Measurements from ENCODE around the gene MAMLD1.

MAMLD1 gene

DNA sequence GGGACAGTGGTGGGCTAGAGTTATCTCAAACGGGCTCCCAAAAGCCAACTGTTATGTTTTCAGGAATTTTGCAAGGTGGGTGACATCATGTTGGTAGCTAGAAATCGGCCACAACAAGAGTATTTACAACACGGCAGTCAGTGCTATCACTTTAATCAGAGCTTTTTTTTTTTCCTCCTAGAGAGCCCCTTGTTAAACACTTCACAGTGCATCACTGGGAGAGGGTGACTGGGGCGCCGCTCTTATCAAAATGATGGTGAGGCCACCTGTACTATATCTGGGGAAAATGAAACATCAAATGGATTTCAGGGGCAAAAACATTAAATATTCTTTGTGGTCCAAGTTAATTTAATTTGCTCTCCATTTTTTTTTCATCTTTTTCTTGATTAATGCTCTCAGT is 44.9 kb downstream of the MAMLD1 start:
- TF ChIP-seq GATA2 (IDR thresholded peaks at IDR 0.05; ENCODE audit: low read depth, low read length) = peak; percentile 60
- TF ChIP-seq GATA3 (IDR thresholded peaks at IDR 0.05; ENCODE audit: low read depth, low read length) = no peak

DNA sequence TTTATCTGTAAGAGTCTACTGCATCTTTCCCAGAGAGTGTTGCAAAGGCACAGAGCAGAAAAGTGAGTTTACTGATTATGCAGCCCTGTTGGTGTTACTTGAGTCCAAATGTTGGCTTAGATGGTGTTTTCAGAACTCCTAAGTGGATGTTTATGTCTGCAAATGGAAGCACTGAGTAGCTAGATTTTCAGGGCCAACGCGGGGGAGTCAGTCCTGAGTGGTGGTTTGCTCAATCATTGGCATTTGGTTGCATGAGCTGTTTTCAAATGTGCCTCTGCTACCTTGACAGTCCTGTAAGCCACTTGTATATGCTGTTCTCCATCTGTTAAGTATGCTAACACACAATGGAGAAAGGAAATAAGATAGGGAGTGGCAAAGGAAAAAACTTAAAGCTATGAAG is 45.4 kb downstream of the MAMLD1 start:
- TF ChIP-seq GATA2 (IDR thresholded peaks at IDR 0.05; ENCODE audit: low read depth, low read length) (no peak), GATA3 (IDR thresholded peaks at IDR 0.05; ENCODE audit: low read depth, low read length) (no peak)

DNA sequence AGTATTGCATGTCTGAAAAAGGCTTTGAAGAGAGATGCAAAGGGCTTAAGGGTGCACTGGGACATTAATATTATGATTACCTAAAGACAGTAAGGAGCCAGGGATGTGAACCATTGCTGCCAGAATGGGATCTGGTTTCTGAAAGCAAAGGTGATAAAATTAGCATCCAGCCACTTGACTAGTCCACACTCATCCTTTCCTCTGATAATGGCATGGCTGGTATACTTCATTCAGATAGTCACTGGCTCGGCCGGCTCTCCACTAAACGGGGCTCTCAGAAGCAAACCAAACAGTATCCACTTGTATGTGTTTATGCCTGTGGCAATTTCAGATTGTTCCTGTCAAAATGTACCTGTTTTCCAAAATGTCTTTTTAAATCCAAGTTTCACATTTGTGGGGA is 46.4 kb downstream of the MAMLD1 start:
- TF ChIP-seq GATA3 (IDR thresholded peaks at IDR 0.05; ENCODE audit: low read depth, low read length) = no peak
- TF ChIP-seq GATA2 (IDR thresholded peaks at IDR 0.05; ENCODE audit: low read depth, low read length) = no peak

DNA sequence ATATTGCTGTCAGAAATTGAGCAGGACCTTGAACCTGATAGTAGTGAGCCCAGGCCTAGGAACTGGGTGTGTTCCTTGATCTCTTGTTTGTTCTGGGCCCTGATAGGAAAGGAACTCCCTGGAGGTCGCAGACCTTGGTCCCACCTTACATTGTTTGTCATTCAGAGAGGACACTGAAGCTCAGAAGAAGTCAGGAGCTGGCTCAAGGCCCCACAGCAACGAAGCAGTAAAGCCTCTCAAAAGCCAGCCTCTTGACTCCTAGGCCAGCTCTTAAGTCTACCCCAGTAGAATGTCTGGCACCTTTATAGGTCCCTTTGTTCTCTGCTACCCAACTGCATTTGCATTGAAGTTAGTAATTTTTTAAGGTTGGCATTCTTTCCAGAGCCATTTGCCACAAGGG is 46.8 kb downstream of the MAMLD1 start:
- TF ChIP-seq GATA3 (IDR thresholded peaks at IDR 0.05; ENCODE audit: low read depth, low read length) (no peak), GATA2 (IDR thresholded peaks at IDR 0.05; ENCODE audit: low read depth, low read length) (no peak)

DNA sequence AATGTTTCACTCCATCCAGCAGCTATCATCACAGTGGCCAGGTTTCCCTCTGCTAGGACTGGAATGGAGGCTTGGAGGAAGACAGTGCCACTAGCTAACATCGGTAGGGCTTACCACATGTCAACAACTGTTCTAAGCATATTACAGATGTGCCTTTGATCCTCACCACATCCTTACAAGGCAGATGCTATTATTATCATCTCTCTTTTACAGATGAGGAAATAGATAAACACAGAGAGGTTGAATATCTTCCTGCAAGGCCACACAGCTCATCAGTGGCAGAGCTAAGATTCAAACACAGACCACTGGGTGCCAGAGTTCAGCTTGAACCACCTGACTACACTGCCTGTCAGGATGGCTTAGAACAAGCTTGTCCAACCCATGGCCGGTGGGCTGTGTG is 47.4 kb downstream of the MAMLD1 start:
- no peak for TF ChIP-seq GATA3 (IDR thresholded peaks at IDR 0.05; ENCODE audit: low read depth, low read length)
- no peak for TF ChIP-seq GATA2 (IDR thresholded peaks at IDR 0.05; ENCODE audit: low read depth, low read length)

DNA sequence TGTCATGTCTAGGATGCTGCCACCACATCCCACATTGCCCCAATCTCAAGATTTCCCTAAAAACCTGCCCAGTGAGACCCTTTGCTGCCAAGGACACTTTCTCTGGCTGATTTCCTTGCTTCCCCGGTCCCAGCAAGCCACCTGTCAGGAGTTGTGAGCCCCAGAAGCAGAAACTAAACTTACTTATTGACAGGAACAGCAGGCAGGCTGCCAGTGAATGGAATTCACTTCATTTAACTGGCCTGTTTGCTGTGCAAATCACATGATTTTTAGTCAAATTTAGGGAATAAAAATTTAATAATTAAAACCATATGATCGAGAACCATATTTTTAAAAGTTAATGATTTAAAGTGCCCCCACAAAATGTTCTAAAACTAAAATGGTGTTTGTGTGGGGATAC is 48.5 kb downstream of the MAMLD1 start:
- TF ChIP-seq GATA2 (IDR thresholded peaks at IDR 0.05; ENCODE audit: low read depth, low read length) (no peak), GATA3 (IDR thresholded peaks at IDR 0.05; ENCODE audit: low read depth, low read length) (no peak)

DNA sequence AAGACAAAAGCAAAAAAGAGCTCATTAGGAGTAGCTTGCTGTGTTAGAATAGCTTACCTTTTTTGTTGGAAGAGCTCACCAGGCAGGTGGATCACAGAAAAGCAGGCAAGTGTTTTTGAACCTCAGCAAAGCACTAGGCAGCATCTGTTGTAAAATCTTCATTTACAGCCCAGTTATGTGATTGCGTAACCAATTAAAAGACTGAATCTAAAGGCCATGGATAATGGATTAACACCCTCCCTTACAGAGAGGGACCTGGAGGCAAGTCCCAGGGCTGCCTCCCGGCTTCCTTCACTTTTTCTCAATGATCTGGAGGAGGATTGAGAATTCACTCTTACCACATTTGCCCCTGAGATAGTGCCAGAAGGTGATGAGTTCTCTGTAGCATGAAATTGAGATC is 51.1 kb downstream of the MAMLD1 start:
- no peak for TF ChIP-seq GATA2 (IDR thresholded peaks at IDR 0.05; ENCODE audit: low read depth, low read length)

DNA sequence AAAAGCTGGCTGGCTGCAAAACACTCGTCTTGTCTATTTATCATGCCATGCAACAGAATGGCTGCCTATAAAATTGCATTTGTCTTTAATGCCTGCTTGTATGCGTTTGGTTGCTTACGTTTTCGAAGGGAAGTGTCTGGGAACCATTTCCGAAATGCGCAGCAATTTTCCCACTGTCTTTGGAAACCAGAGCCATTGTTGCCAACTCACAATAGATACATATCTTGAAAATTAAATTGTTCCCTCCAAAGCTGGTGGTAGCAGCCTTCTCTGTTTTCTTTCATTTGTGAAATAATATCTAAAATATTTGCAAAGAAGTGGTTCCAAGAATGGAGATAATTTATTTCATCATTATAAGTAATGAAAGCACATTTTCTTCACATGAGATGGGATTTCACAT is 53.4 kb downstream of the MAMLD1 start:
- TF ChIP-seq GATA3 (IDR thresholded peaks at IDR 0.05; ENCODE audit: low read depth, low read length) (peak; percentile 64), GATA2 (IDR thresholded peaks at IDR 0.05; ENCODE audit: low read depth, low read length) (peak; percentile 56)

DNA sequence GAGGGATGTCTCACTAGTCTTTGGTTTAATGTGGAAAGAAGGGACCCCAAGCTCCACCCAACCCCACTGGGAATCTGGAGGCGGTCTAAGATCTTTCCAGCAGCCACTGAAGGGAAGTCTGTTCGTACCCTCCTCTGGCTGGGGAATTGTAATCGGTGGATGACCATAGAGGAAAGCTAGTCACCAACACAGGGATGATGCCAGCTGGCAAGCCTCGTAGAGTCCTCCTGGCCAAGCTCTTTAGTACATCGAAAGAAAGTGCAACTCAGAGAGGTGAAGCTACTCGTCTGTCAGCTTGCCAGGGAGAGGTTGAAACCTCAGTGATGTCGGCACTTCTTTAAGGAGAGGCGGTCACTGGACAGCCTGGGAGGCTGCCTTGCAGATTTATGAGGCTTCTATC is 58.7 kb downstream of the MAMLD1 start:
- no peak for TF ChIP-seq GATA2 (IDR thresholded peaks at IDR 0.05; ENCODE audit: low read depth, low read length)
- TF ChIP-seq GATA3 (IDR thresholded peaks at IDR 0.05; ENCODE audit: low read depth, low read length) = no peak

DNA sequence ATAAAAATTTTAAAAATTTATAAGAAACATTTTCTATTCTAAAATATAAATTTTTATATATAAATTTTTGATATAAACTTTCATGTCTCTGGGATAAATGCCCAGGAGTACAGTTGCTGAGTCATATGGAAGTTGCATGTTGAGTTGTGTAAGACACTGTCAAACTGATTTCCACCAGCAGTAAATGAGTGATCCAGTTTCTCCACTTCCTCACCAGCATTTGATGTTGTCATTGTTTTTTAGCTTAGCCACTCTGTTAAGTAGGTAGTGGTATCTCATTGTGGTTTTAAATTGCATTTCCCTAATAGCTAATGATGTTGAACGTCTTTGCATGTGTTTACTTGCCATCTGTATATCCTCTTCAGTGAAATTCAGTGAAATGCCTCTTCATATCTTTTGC is 66.5 kb downstream of the MAMLD1 start:
- TF ChIP-seq GATA3 (IDR thresholded peaks at IDR 0.05; ENCODE audit: low read depth, low read length) (no peak), GATA2 (IDR thresholded peaks at IDR 0.05; ENCODE audit: low read depth, low read length) (no peak)

DNA sequence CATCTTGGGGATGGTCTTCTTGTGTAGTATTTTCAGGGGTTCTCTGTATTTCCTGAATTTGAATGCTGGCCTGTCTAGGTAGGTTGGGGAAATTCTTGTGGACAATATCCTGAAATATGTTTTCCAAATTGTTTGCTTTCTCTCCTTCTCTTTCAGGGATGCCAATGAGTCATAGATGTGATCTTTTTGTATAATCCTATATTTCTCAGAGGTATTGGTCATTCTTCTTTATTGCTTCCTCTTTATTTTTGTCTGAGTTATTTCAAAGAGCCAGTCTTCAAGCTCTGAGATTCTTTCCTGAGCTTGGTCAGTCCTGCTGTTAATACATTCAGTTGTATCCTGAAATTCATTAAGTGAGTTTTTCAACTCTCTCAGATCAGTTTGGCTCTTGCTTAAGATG is 73.1 kb downstream of the MAMLD1 start:
- TF ChIP-seq GATA2 (IDR thresholded peaks at IDR 0.05; ENCODE audit: low read depth, low read length) = no peak

DNA sequence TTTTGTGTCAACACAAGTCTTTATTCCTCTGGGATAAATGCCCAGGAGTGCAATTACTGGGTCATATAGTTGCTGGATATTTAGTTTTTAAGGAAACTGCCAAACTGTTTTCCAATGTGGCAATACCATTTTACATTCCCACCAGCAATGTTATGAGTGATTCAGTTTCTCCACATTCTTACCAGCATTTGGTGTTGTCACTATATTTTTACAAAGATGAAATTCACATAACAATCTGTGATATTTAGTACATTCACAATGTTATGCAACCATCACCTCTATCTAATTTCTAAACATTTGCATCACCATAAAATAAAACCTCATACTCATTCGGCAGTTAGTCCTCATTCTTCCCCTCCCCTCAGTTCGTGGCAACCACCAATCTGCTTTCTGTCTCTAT is 75.0 kb downstream of the MAMLD1 start:
- TF ChIP-seq GATA3 (IDR thresholded peaks at IDR 0.05; ENCODE audit: low read depth, low read length) (no peak), GATA2 (IDR thresholded peaks at IDR 0.05; ENCODE audit: low read depth, low read length) (no peak)

DNA sequence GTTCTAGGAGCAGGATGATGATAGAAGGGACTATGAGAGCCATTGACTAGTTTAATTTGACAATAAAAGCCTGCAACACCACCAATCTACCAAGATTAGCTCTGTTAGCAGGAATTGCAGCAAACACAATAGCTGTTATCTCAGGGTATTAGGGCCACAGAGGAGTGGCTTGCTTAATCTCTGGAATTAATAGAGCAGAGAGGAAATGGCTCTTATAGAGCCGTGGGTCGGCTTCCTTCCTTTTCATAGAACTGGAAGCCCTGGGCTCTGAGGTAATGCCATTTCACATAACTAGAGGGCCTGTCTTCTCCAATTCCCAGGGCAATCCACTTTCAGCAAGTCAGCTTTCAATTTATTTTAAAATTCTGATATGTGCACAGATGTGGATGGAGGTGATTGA is 83.0 kb downstream of the MAMLD1 start:
- TF ChIP-seq GATA2 (IDR thresholded peaks at IDR 0.05; ENCODE audit: low read depth, low read length) = no peak
- no peak for TF ChIP-seq GATA3 (IDR thresholded peaks at IDR 0.05; ENCODE audit: low read depth, low read length)

DNA sequence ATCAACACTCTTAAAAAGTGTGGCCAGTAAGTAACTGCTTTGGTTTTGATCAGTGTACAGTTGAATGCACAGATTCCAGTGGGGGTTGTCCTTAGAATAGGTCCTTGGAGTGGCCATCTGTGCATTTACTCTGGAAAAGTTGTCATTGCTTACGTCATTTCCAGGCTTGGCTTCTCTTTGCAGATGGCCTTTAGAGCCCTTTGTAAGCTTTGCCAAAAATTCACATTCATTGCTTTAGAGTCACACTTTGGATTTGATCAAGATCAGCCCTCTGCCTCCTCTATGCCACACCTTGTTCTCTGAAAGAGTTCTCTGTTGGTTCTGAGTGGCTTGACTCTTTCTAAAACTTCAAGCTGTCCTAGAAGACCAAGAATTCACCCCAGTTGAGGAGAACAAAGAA is 83.9 kb downstream of the MAMLD1 start:
- TF ChIP-seq GATA2 (IDR thresholded peaks at IDR 0.05; ENCODE audit: low read depth, low read length) (no peak), GATA3 (IDR thresholded peaks at IDR 0.05; ENCODE audit: low read depth, low read length) (no peak)

DNA sequence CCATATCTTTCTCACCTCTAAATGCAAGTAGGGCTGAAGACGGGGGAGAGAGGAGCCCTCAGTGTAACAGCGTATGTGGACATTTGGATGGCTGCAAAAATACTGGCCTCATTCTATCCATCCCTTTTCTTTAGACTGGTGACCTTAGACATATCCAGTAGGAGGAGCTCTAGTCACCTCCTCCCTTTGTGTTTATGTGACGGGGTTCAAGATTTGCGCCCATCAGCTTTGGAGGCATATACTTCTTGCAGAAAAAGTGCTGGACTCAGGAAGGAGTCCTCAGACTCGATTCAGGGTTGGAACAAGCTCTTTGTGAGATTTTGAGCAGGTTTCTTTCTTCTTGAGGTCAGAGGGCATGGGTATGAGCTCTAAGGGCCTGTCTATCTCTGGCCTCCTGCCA is 86.2 kb downstream of the MAMLD1 start:
- no peak for TF ChIP-seq GATA3 (IDR thresholded peaks at IDR 0.05; ENCODE audit: low read depth, low read length)
- TF ChIP-seq GATA2 (IDR thresholded peaks at IDR 0.05; ENCODE audit: low read depth, low read length) = no peak

DNA sequence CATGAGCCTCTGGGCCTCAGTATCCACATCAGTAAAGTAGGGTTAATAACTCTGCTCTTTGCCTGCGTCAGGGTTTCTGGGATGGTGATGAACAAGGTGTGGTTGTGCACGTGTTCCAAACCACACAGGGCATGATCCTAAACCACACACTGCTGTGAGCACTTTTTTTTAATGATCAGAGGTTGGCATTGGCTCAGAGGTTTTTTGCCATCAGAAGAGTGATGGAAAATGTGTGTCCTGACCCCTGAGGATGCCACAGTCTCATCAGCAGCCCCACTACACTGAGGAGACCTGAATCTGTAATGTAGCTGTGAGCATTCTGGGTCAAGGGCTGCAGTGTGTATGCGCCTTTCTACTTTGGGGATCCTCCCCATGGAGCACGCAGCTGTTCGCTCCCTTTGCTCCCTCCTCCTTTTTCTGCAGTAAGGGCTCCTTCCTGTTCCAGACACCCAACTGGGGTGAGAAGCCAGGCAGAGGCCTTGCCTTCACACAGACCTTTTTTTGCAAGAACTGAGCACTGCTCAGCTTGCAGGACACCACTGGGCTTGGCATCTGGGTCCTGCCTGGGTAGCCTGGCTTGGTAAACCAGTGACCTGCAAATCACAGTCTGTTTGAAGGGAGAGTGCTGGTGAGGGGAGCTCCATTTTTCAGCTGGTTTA is 87.5 kb downstream of the MAMLD1 start:
- TF ChIP-seq GATA2 (IDR thresholded peaks at IDR 0.05; ENCODE audit: low read depth, low read length) = no peak
- no peak for TF ChIP-seq GATA3 (IDR thresholded peaks at IDR 0.05; ENCODE audit: low read depth, low read length)
